ACHN (cell line): Measurements from ENCODE around the gene THRAP3.

Experiments used
- DNase-seq: peaks from one replicate; pipeline ENCODE4 v3.0.0-alpha.2; 2015
- in situ Hi-C: cut with HindIII; loops from 2 replicates; pipeline ENCODE4 v1.10.0; 2017; ENCODE audit warnings: low sequenced_read_pairs, low pct_ligation_motif_present, low pct_unique_long_range_greater_than_20kb

The THRAP3 gene

DNA sequence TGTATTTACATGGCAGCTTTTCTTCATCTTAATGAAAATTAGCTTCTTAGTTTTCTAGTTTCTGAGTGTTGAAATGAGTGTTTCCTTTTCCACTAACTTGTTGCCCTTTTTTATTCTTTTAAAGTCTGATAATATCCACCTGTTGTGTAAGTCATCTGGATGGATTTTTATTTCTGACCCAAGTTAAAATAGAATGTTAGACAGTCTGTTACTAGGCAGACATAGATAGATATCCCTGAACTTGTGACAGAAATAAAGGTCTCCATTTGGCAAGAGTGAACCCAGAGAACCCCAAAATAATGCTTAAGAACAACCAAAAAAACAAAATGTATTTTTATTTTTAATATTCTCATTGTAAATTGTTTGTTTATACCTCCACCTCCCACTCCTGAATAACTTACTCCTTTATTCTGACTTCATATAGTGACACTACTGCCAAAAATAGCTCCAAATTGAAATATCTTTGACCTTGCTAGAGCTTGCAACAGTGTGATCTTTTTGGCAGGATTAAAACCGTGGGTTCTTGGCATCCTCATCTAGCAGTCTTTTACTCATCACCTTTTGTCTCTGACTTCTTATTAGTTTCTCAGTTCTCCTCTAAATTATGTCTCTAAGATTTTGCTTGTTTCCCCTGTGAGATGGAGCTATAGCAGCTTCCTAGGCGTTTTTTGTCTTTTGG, 55.0 kb downstream of the THRAP3 start:
- no peak for DNase-seq
- in situ Hi-C loops, result loop anchor here (25.0 kb wide), 1 partner anchor 142 kb away; the partner anchor contains the start of genes COL8A2 and TRAPPC3

DNA sequence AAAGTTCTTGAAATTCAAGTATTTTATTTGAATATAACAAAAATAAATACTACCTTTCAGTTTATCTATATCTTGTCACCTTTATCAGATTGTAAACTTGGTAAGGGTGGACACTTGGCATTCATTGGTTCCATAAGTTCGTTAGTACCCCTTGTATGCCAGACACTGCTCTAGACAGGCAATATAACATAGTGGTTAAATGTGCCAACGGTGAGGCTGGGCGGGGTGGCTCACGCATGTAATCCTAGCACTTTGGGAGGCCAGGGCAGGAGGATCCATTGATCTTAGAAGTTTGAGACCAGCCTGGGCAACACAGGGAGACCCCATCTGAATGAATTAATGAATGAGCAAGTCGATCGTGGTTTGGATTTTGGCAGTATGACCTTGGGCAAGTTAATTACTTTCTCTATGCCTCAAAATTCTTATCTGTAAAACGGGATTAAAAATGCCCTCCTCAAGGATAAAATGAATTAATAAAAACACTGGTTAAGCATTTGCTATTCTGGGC, 55.6 kb downstream of the THRAP3 start:
- no peak for DNase-seq
- in situ Hi-C loops, result loop anchor here (25.0 kb wide), 1 partner anchor 143 kb away; the partner anchor contains the start of genes COL8A2 and TRAPPC3

DNA sequence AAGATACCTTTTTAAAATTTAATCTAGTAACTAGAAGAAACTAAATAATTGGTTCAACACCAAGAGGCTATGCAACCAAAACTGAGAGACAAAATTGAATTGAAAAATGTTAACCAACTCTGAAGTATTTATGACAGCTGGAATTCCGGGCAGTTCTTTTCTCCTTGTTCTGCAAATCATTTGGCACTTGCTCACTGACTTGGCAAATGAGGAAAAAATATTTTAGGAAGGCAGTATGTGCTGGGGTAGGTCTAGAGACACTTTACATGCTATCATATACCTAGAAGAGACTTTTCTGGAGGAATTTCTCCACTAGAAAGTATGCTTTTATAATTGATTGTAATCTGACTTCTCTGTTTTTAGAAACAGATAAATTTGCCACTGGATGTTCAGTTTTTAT, 59.8 kb downstream of the THRAP3 start:
- in situ Hi-C loops, result loop anchor here (25.0 kb wide), 1 partner anchor 147 kb away; the partner anchor contains the start of genes COL8A2 and TRAPPC3
- DNase-seq, result no peak

DNA sequence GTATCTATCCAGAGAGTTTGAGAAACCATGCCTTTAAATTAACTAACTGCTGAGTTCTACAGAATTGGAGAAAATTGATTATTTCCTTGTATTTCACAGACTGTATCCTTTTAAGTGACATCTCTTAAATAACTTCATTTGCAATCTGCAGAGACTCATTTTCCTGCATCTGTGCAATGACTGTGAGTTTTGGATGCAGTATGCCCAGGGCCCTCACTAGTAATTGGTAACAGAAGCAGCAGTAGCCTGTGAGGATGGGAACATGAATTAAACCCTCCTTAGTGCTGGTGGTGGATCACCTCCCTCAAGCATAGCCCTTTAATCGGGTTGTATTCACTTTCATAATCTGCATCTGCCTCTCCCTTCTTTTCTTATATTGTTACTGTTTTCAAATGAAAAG, 60.3 kb downstream of the THRAP3 start:
- in situ Hi-C loops, result loop anchor here (25.0 kb wide), 1 partner anchor 147 kb away; the partner anchor contains the start of genes COL8A2 and TRAPPC3
- no peak for DNase-seq

DNA sequence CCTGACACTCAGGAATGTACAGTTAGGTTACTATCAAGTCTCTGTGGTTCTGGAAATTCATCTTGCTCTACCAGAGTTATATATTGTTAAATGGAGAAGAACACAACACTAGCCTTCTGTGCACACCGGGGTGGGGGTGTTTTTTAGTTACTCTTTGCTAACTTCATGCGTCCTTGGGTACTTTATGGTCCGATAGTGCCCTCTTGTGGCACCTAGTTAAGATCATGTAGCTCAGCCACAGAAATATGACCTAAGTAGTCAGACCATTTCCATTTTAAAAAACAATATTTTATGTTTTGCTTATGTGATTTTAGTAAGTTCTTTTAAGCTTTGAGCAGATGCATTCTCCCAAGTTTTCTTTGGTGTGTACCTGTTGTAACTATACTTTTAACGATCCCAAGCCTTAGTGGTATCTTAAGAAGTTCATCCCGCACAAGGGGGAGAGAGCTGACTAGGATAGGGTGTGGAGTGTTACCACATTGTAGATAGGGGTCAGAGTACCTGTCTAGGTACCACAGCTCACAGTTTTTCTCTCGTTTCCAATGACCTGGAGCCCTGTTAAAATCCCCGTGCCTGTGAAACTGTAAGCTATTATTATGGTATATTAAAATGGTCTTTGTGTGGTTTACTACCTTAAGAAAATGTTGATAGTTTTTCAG, 61.3 kb downstream of the THRAP3 start:
- in situ Hi-C loops, result loop anchor here (25.0 kb wide), 1 partner anchor 148 kb away; the partner anchor contains the start of genes COL8A2 and TRAPPC3
- peak; percentile 78 for DNase-seq

DNA sequence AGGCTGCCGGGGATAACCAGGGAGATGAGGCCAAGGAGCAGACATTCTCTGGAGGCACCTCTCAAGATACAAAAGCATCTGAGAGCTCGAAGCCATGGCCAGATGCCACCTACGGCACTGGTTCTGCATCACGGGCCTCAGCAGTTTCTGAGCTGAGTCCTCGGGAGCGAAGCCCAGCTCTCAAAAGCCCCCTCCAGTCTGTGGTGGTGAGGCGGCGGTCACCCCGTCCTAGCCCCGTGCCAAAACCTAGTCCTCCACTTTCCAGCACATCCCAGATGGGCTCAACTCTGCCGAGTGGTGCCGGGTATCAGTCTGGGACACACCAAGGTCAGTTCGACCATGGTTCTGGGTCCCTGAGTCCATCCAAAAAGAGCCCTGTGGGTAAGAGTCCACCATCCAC, 62.6 kb downstream of the THRAP3 start:
- in situ Hi-C loops, result loop anchor here (25.0 kb wide), 1 partner anchor 150 kb away; the partner anchor contains the start of genes COL8A2 and TRAPPC3
- no peak for DNase-seq

DNA sequence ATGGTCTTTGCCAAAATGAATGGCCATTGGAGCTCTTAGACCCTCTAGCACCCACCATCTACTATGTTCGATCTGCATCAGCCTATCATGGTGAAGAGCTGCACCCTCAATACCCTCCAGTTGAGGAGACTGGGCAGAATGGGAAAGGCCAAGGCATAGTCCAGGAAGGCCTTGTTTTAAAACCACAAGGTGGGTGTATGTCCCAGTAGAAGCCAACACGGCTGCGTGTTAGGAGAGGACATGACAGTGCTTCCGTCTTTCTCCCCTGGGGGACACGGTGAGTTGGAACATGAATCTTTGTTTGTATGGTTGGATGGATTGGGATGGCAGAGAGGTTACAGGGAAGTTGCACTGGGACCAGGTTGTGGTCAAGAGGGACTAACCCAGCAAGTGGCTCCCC, 63.4 kb downstream of the THRAP3 start:
- in situ Hi-C loops, result loop anchor here (25.0 kb wide), 1 partner anchor 150 kb away; the partner anchor contains the start of genes COL8A2 and TRAPPC3
- DNase-seq, result no peak

DNA sequence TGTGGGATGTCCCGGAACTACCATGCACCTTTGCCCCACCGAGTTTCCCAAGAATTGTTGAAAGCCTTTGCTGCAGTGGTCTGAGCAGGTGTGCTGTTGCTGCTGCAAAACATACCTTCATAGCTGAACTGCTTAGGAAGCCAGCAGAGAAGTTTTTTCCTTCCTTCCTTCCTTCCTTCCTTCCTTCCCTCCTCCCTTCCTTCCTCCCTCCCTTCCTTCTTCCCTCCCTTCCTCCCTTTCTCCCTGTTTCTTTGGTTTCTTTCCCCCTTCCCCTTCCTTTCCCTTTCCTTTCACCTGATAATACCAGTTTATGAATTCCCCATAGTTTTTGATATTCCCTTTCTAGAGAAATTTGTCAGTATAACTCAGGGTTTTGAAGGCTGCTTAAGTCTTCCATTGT, 71.1 kb downstream of the THRAP3 start:
- in situ Hi-C loops, result loop anchor here (25.0 kb wide), 1 partner anchor 158 kb away; the partner anchor contains the start of genes COL8A2 and TRAPPC3
- DNase-seq, result no peak

DNA sequence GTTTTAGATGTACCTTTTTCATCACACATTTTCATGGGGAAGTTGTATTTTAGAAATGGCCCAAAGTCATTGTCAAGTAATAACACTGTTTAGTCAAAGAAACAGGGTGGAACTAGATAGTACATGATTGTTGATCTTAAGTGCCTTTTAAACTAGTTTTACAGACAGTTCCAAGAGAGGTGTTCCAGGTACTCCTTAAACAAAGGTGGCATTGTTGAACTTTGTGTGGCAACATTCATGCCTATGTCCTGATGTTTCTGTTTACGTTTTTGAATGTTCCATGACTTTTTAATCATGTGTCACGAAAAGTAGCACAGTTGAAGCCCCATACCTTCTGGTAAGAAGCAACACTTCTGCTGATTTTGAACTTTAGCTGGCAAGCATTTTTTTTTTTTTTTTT, 72.8 kb downstream of the THRAP3 start:
- in situ Hi-C loops, result loop anchor here (25.0 kb wide), 1 partner anchor 160 kb away; the partner anchor contains the start of genes COL8A2 and TRAPPC3
- no peak for DNase-seq

DNA sequence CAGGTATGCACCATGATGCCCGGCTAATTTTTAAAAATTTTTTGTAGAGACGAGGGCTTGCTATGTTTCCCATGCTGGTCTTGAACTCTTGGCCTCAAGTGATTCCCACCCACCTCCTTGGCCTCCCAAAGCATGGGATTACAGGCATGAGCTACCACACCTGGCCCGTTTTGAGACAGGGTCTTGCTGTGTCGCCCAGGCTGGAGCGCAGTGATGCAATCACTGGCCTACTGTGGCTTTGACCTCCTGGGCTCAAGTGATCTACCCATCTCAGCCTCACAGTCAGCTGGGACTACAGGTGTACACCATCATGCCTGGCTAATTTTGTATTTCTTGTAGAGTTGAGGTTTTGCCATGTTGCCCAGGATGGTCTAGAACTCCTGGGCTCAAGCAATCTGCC, 74.4 kb downstream of the THRAP3 start:
- DNase-seq, result no peak
- in situ Hi-C loops, result loop anchor here (25.0 kb wide), 1 partner anchor 161 kb away; the partner anchor contains the start of genes COL8A2 and TRAPPC3

DNA sequence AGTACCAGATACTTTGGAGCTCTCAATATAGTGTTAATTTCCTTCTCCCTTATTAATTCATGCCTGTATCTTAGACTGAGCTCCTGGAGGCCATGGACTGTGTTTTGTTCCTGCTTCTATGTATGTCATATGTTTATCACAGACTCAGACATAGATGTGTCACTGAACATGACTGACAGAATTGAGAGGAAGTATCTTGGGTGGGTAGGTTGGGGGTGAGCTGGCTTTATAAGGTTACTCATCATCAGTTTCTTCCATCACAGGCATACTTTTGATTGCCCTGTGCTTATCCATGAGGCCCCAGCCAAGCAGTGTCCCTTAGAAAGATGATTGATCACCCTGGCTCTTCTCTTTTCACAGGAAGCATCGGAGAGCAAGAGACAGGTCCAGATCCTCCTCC, 76.3 kb downstream of the THRAP3 start:
- in situ Hi-C loops, result no loop called here
- no peak for DNase-seq

DNA sequence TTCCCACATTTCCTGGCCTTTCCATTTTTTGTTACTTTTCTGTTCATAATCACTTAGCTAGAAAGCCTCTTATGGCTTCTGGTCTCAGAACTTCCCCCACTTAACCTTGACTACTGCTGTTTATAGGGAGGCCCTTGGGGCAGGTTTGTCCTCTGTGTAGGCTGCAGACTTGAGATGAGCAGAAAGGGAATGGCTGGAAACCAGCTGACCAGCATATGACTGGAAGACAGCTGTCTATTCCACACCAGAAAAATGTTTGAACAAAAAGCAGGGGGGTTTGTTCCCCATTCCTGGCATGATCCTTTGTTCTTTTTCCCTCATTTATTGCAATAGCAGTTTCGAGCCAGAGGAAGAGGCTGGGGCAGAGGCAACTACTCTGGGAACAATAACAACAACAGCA, 77.0 kb downstream of the THRAP3 start:
- DNase-seq, result no peak
- in situ Hi-C loops, result no loop called here

DNA sequence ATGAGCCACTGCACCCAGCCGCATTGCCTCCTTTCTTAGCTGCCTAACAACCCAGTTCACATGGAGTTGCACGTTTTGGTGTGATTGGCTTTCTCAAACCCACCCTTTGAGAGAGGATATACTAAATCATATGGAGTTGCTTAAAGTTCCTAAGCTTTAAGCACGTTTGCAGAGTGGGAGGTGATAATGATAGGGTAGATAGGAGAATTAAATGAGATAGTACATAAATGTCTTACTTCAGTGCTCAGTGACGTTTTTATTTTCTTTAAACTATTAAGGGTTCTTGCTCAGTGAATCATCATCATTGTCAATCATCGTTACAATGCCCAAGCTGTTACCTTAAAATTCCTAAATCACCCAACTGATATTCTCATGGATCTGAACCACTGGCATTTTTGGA, 79.0 kb downstream of the THRAP3 start:
- in situ Hi-C loops, result no loop called here
- no peak for DNase-seq

DNA sequence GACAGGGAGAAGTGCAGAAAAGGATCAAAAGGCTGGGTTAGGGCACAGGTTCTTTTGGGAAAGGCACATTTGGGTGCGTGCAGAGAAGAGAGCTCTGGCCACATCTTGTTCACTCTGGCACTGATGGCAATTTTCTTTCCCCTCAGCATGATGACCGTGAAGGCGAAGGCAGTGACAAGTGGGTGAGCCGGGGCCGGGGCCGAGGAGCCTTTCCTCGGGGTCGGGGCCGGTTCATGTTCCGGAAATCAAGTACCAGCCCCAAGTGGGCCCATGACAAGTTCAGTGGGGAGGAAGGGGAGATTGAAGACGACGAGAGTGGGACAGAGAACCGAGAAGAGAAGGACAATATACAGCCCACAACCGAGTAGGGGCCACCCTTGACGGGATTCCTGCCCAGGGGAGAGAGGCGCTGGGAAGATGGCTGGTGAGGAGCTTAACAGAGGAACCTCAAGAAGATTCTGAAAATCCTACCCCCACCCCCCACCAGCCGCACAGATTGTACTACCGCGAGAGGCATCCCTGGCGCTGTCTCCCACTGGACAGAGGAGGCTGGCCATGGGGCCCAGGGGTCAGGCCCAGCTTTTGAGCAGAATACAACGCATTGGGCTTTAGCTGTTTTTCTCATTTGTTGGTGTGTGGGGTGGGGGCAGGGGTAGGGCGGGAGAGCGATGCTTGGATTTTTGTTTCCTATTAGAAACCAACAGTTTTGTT, 79.6 kb downstream of the THRAP3 start:
- in situ Hi-C loops, result no loop called here
- no peak for DNase-seq

DNA sequence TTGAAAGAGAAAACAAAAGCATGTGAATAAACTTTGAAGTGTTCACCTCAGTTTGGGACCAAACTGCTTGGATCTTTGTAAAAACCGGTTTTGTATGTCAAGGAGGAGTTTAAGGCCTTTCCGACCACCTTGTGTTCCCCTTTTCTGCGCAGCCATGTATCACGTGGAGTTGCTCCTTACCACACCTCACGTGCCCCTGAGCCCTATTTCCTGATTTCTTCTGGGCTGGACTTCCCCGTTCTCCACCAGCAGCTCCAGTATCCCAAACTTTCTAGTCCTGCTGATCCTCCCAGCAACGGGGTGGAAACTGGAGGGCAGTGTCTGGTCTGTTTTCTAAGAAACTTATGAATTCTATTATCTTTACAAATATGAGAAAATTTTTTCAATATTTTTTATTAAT, 80.3 kb downstream of the THRAP3 start:
- DNase-seq, result no peak
- in situ Hi-C loops, result no loop called here

DNA sequence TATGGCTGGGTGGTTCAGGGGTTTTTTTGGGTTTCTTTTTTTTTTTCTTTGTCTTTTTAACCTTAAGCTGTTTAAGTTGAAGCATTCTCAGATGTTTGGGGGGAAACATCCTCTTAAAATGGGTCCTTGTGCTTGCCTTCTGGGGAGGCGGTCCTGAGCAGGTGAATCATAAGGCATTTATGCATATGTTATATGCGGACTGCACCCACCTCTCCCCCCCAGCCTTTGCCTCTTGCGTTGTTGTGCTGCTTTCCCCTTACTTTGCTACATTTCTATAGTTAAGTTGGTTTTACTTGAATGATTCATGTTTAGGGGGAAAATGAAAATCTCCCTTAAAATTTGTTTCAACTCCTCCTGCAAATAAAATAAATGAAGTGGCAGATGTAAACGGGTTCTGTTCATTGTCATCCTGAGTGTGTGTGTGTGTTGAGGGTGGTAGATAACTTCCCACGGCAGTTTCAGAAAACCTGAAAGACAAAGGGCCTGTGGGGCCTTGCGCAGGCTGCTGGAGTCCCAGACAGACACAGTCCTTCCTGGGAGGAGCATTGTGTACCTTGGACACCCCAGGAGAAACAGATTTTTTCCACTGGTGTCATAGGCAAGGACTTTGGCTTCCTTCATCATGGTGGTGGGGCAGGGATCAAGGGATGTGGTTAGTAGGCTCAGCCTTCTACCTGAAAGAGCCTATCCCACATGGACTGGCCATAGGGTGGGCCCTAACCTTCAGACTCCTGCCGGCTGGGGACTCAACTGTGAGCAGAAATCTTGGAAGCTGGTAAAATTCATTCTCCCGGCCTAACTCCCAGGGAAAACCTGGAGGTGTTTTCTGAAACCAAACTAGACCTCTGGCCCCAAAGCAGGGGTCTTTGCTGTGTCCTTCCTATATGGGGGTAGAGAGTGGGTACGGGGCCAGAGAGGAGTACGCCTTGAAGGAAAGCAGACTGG, 81.0 kb downstream of the THRAP3 start:
- in situ Hi-C loops, result no loop called here
- DNase-seq, result no peak

DNA sequence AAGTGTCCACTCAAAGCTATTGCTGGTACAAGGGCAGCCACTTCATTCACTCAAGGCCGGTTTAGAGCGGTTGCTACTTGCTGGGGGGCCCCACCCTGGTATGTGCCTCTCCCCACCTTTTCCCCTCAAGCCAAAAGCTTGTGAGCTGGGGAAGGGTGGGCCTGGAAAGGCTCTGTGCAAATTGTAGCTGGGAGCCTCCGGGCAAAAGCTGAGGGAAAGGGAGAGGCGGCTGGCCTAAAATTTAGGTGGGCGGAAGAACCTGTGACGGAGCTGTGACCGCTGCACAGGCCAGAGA, 81.6 kb downstream of the THRAP3 start:
- DNase-seq, result no peak
- in situ Hi-C loops, result no loop called here
